GM20431 (cell line): ENCODE results near the gene DENND4C.
"Not testable (repeated sequence)": the region's sequence is repeated elsewhere in the genome, so short reads cannot be mapped to it uniquely, and the experiment has no call there.

ENCODE experiments used
- in situ Hi-C: fragments of 300-500 bp; cut with MseI, MboI; formaldehyde crosslinking; loops from one replicate; pipeline ENCODE4 v1.15.0; 2020; ENCODE audit warnings: low sequenced_read_pairs; ENCODE audit not compliant: unreplicated experiment

The DENND4C gene

DNA sequence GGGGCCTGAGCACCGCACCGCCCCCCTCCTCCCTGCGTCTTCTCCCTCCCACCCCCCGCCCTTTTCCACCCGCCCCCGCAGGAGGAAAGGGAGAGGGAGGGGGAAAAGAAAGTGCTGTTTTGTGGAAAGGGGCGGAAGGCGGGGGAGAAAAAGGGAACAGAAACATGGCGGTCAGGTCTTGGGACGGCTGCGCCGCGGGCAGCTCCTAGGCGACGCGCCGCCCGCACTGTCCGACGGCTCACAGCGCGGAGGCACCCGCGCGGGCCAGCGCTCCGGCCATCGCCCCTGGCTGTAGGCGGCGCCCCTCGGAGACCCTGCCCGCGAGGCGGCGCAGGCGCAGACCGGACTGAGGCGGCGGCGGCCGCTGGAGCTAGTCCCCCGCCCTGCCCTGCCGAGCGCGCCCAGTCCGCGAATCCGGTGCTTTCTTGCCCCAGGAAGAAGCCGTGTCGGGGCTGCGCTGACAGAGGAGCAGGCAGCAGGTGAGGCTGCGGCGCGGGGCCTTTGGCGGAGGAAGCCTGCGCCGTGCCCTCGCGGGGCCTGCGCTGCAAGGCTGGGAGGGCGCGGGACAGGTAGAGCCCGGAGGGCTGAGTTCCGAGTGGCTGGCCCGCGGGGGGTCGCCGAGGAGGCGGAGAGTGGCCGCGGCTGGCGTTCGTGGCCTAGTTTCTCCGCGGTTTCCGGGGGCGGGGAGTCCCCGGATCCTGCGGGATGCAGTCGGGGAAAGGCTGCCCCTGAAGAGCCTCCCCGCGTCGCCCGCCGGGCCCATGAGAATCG lies at the start of gene DENND4C:
TSS of gene DENND4C (plus strand) at position 339 of the 771 bp plus-strand sequence. CDS start 45,482 bp downstream, outside the sequence.
- in situ Hi-C loops = no loop called here

DNA sequence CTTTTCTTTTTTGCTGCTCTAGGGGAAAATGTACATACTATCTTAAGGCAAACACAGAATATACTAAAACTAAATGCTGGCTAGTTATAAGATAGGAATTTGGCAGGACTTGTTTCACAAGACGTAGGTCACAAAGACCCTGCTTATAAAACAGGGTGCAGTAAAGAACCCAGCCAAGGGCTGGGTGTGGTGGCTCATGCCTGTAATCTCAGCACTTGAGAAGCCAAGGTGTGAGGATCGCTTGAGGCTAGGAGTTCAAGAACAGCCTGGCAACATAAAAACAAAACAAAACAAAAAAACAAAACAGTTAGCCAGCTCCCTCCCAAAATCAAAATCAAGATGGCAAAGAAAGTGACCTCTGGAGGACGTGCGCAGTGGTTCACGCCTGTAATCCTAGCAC lies 49.5 kb upstream of the DENND4C start:
- in situ Hi-C loops = no loop called here

- in situ Hi-C loops = no loop called here
Measured at GRCh38 chr9:19181561-19181960, 48.9 kb upstream of the DENND4C start.

DNA sequence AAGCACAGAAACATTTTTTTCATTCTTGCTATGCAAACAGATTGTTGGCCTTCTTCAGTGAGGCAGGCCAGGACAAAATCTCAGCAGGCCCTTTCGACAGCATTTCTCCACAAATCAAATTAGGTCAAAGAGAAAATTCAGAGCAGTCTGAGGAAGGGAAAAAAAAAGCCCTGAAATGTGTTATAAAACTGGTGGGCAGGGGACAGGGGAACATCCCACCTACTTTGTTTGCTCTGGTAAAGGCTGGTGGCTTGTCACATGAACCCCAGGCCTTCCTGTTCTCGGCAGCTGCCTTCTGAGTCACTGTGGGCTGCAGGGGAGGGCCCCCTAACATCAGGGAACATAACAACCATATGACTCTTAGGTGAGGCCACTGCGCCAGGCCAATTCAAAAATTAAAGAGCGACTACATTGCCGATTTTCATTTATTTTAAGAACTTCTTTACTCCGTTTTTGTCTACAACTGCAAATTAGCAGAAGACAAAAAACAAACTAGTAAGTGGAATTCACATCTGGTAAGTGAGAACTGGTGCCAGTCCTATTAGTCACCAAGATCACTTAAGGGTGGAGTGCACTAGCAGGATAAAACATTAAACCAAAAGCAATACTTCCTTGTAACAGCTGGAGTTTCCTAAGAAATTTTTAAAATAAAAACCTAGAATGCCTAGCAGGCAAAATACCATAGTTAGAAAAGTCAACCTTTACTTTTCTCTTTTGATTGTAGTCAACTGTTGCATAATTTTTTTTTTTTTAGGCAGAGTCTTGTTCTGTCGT lies 46.2 kb upstream of the DENND4C start:
- in situ Hi-C loops = no loop called here

GRCh38 chr9:19185191-19185590 lies 45.3 kb upstream of the DENND4C start:
- in situ Hi-C loops = no loop called here

- in situ Hi-C loops = no loop called here
Measured at GRCh38 chr9:19186232-19186631, 44.3 kb upstream of the DENND4C start.

DNA sequence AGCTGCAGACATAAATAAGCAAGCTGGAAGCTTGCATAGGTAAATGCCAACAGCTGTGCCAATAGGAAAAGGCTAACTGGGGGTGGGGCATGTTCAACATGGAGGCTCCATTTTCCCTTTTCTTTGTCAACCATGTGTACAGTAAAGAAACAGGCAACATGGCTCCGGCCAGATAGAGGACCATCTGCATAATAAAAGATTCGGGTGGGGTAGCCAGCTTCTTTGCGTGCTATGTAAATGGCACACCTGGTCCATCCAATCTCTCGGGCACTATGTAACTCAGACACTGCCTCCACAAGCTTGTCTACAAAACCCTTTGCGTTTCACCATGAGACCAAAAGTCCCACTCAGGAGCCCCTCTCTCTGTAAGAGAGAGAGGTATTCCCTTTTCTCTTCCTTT lies 41.7 kb upstream of the DENND4C start:
- in situ Hi-C loops = no loop called here

DNA sequence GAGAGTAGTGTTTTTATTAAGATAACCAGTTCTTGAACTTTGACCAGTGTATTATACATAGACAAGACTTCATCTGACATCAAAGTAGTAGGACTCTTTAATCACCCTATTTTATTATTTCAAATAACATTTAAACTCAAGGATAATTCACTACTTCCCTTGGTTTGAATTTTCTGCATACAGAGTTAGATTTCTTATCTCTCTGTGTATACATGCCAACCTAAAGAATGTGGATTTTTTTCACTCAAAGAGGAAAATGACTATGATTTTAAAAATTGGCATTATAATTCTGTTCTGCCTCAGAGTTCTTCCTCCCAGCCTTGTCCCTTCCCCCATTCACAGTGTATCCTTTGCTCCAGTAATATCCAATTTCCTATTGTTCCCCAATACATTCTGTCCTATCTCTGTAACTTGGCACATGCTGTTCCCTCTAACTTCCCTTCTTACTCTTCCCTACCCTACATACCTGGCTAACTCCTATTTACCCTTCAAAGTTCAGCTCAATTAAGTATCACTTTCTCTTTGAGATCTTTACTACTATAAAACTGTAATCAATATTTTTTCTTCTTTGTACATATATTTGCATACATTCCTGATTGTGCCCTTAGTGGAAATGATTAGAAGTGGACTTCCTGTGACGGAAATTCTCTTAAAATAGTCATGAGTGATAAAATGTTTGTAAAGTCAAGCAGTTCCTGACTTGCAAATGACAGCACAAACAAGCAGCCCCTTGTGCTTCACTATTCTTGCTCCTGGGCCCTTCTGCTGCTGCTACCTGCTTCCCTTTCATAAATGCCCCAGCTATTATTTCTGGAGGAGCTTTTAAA lies 38.1 kb upstream of the DENND4C start:
- in situ Hi-C loops = no loop called here

DNA sequence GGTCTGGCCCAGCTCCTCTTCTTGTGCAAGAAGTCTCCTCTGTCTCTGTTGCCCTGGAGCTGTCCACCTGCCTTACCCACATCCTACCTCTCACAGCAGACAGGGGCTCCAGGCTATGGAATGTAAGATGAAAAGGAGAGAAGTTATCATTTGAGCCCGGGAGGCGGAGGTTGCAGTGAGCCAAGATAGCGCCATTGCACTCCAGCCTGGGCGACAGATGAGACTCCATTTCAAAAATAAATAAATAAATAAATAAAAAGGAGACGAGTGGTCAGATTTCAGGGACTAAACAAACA lies 37.5 kb upstream of the DENND4C start:
- in situ Hi-C loops = no loop called here

DNA sequence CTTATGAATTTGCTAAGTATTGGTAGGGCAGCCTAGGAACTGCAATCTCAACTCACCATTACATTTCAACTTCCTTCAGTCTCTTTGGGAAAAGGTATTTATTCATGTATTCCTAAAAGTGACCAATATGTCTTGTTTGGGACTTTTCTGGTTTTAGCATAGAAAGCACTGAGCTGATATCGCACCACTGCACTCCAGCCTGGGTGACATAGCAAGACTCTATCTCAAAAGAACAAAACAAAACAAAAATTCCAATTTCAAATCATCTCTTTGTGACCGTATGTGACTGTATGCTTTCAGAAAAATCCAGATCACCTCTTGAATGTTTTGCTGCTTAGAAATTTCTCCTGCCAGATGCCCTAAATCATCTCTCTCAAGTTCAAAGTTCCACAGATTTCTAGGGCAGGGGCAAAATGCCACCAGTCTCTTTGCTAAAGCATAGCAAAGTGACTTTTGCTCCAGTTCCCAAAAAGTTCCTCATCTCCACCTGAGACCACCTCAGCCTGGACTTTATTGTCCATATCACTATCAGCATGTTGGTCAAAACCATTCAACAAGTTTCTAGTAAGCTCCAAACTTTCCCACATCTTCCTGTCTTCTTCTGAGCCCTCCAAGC lies 37.0 kb upstream of the DENND4C start:
- in situ Hi-C loops = not testable (repeated sequence)

- in situ Hi-C loops = no loop called here
Measured at GRCh38 chr9:19198406-19198805, 32.1 kb upstream of the DENND4C start.

GRCh38 chr9:19199012-19199411 lies 31.5 kb upstream of the DENND4C start:
- in situ Hi-C loops = no loop called here

DNA sequence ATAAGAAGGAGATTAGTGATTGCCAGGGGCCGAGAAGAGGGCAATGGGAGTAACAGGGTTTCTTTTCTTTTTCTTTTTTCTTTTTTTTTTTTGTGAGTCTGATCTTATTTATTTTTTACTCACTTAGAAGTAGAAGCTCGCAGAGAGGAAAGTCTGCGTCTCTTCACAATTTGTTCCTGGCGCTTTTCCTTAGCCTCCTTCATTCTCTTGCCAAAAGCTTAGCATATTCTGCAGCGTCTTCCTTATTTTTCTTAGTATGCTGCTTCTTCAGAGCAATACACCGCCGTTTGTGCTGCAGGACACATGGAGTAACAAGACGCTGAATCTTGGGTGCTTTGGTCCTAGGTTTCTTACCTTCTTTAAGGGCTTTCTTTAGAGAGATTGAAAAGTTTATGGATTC lies 30.3 kb upstream of the DENND4C start:
- in situ Hi-C loops = no loop called here

- in situ Hi-C loops = no loop called here
Measured at GRCh38 chr9:19201899-19202891, 28.3 kb upstream of the DENND4C start.

- in situ Hi-C loops = no loop called here
Measured at GRCh38 chr9:19203058-19203457, 27.4 kb upstream of the DENND4C start.

DNA sequence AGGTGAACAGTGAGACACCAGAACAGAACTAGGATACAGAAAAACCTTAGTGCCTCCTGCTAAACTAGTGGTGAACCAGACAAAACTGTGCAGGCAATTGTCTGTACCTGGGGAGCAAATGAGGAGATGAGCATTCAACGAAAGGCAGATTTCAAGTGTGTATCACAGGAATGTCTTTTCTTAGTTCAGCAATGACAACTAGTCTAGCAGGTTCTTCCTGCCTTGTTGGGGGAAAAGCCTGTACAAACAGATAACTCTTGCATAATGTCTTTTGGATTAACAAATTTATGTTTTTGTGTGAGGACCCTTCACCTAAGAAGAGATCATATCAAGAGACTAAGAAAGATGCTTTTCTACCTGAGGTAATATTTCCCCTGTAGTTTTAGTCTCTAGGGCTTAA lies 21.8 kb upstream of the DENND4C start:
- in situ Hi-C loops = no loop called here

GRCh38 chr9:19209188-19209587 lies 21.3 kb upstream of the DENND4C start:
- in situ Hi-C loops = no loop called here

GRCh38 chr9:19213823-19214222 lies 16.7 kb upstream of the DENND4C start:
- in situ Hi-C loops = no loop called here

DNA sequence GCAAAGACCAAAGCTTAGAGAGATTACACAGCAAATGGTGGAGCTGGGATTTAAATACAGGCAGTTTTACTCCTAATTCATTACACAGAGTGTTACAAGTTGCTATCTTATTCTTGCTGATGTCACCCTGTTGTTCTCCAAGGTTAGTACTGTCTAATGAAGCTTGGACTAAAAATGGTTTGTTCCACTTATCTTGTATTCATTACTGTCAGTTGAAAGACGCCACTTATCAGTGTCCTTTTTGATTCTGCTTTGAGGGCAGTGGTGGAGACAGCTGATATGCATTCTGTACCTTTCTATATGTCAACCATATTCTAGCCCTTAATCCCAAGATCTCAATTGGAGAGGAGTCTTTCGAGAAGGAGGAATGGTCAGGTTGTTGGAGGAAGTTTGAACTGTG lies 14.0 kb upstream of the DENND4C start:
- in situ Hi-C loops = no loop called here
